GM18499 (cell line): ENCODE measurements around the gene PCDHGB7.
"Not testable (repeated sequence)": the region's sequence is repeated elsewhere in the genome, so short reads cannot be mapped to it uniquely, and the experiment has no call there.

Experiments
- ATAC-seq: cut with Tn5 transposase; IDR thresholded peaks from one replicate; pipeline ENCODE4 v1.9.1; 2021; ENCODE audit warnings: moderate number of reproducible peaks; ENCODE audit not compliant: insufficient read depth, unreplicated experiment

The PCDHGB7 gene

DNA sequence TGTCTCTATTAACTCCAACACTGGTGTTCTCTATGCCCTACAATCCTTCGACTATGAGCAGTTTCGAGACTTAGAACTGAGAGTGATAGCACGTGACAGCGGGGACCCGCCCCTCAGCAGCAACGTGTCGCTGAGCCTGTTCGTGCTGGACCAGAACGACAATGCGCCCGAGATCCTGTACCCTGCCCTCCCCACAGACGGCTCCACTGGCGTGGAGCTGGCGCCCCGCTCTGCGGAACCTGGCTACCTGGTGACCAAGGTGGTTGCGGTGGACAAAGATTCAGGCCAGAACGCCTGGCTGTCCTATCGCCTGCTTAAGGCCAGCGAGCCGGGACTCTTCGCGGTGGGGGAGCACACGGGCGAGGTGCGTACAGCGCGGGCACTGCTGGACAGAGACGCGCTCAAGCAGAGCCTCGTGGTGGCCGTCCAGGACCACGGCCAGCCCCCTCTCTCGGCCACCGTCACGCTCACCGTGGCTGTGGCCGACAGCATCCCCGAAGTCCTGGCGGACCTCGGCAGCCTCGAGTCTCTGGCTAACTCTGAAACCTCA is 5.3 kb downstream of the PCDHGB7 start:
- ATAC-seq = no peak

GRCh38 chr5:141427783-141428426 is 10.4 kb downstream of the PCDHGB7 start:
- no peak for ATAC-seq

GRCh38 chr5:141430332-141431113 is 13.0 kb downstream of the PCDHGB7 start, which contains the start of gene PCDHGA12:
Gene PCDHGA12, plus strand, starts transcription at chr5:141430507. Its CDS starts 253 bp downstream, at chr5:141430760.
- peak; percentile 86 for ATAC-seq

- no peak for ATAC-seq
Observed at GRCh38 chr5:141431286-141431685, 13.8 kb downstream of the PCDHGB7 start.

- ATAC-seq = not testable (repeated sequence)
Observed at GRCh38 chr5:141432308-141432707, 14.8 kb downstream of the PCDHGB7 start.

GRCh38 chr5:141432726-141433125 is 15.2 kb downstream of the PCDHGB7 start:
- not testable (repeated sequence) for ATAC-seq

GRCh38 chr5:141434006-141434405 is 16.5 kb downstream of the PCDHGB7 start:
- no peak for ATAC-seq

- ATAC-seq = no peak
Observed at GRCh38 chr5:141437221-141437620, 19.7 kb downstream of the PCDHGB7 start.

- no peak for ATAC-seq
Observed at GRCh38 chr5:141439411-141440141, 22.1 kb downstream of the PCDHGB7 start.

DNA sequence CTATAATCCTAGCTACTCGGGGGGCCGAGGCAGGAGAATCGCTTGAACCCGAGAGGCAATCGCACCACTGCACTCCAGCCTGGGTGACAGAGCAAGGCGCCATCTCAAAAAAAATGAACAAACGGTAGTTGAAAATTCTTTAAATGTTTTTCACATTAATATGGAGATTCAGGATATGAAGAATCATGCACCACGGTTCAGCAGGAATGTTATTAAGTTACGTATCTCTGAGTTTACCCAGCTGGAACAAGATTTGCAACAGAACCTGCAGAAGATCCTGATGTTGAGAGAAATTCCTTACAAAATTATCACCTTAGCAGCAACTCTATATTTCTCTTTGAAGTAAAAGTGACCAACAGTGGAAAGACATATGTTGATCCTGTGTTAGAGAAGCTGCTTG is 22.9 kb downstream of the PCDHGB7 start:
- ATAC-seq = no peak

DNA sequence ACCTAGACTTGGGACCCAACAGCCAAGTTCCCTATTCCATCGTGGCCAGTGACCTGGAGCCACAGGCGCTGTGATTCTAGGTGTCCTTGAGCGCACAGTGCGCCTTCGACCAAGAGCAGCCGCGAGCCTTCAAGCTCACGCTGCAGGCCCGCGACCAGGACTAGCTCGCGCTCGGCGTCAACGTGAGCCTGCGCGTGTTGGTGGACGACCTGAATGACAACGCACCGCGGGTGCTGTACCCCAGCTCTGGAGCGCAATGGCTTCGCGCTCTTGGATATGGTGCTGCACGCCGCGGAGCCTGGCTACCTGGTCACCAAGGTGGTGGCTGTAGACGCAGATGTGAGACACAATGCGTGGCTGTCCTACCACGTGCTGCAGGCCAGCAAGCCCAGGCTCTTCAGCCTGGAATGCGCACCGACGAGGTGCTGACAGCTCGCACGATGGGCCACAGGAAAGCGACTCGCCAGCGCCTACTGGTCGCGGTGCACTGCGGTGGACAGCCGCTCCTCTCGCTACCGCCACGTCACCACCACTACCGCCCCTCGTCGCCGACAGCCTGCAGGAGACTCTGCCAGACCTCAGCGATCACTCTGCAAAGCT is 24.2 kb downstream of the PCDHGB7 start:
- no peak for ATAC-seq

GRCh38 chr5:141465351-141465750 is 47.9 kb downstream of the PCDHGB7 start:
- ATAC-seq = no peak
